Adipose tissue (tissue), 3 donors: ENCODE data around the gene ATP9B. TPM values are rescaled to one million over a fixed set of nuclear protein-coding genes. Genes with fewer than 3 reads are reported as not detected.

Source experiments
- H3K27ac ChIP-seq: one replicate; pipeline ENCODE4 v1.5.1; 2013; ENCODE audit warnings: low read depth, low read length
- WGBS, 3 donors: extraction: QIAGEN DNeasy Blood & Tissue Kit; methylation state at CpG; one replicate each; pipeline ENCODE4 v1.1.7; 2013; 5-methylcytosine and 5-hydroxymethylcytosine counted together
- polyA plus RNA-seq, 3 donors: library from polyadenylated mRNA; stranded (reverse); fragments of 200-250 nt; gene quantifications; one replicate each; pipeline ENCODE4 v1.2.3, GENCODE V29; 2013
- donor health status: healthy with polysubstance abuse.
- donor health status: Bipolar disorder and iron deficiency.
- donor health status: healthy.

ATP9B gene
- polyA plus RNA-seq, 3 donors = 7.3 to 13.5 (median 9.3) TPM

- WGBS, 3 donors = 85 to 92% (median 89%) methylated on average over 32 of the region's 32 CpGs
- no peak overlapping the region for H3K27ac ChIP-seq
Measured at GRCh38 chr18:79401494-79402208, 332.5 kb downstream of the ATP9B start.

- no peak overlapping the region for H3K27ac ChIP-seq
- WGBS, 3 donors = 87 to 93% (median 92%) methylated on average over 16 of the region's 16 CpGs
Measured at GRCh38 chr18:79402209-79402576, 333.0 kb downstream of the ATP9B start.

- no peak overlapping the region for H3K27ac ChIP-seq
- 19 to 31% (median 21%) methylated on average over 27 of the region's 27 CpGs for WGBS, 3 donors
Measured at GRCh38 chr18:79402977-79403722, 334.0 kb downstream of the ATP9B start.

GRCh38 chr18:79403723-79404566 is 334.8 kb downstream of the ATP9B start:
- 59 to 63% (median 60%) methylated on average over 31 of the region's 31 CpGs for WGBS, 3 donors
- no peak overlapping the region for H3K27ac ChIP-seq

- 78 to 84% (median 84%) methylated on average over 12 of the region's 12 CpGs for WGBS, 3 donors
- H3K27ac ChIP-seq = no peak overlapping the region
Measured at GRCh38 chr18:79404567-79404910, 335.3 kb downstream of the ATP9B start.

GRCh38 chr18:79405019-79405780 is 336.0 kb downstream of the ATP9B start:
- H3K27ac ChIP-seq = no peak overlapping the region
- WGBS, 3 donors = 77 to 83% (median 78%) methylated on average over 23 of the region's 23 CpGs

GRCh38 chr18:79405781-79406575 is 336.8 kb downstream of the ATP9B start:
- WGBS, 3 donors = 40 to 65% (median 45%) methylated on average over 27 of the region's 27 CpGs
- no peak overlapping the region for H3K27ac ChIP-seq

GRCh38 chr18:79406708-79407107 is 337.5 kb downstream of the ATP9B start:
- WGBS, 3 donors = 90 to 97% (median 96%) methylated on average over 30 of the region's 30 CpGs
- H3K27ac ChIP-seq = no peak overlapping the region

- 86 to 98% (median 97%) methylated on average over 3 of the region's 3 CpGs for WGBS, 3 donors
- no peak overlapping the region for H3K27ac ChIP-seq
Measured at GRCh38 chr18:79409313-79409712, 340.1 kb downstream of the ATP9B start.

GRCh38 chr18:79410171-79410641 is 341.0 kb downstream of the ATP9B start:
- 95 to 97% (median 97%) methylated on average over 30 of the region's 30 CpGs for WGBS, 3 donors
- no peak overlapping the region for H3K27ac ChIP-seq

- WGBS, 3 donors = 88 to 96% (median 92%) methylated on average over 80 to 84 of the region's 84 CpGs
- no peak overlapping the region for H3K27ac ChIP-seq
Measured at GRCh38 chr18:79410731-79411613, 341.8 kb downstream of the ATP9B start.

- WGBS, 3 donors = 58 to 84% (median 78%) methylated on average over 47 of the region's 47 CpGs
- no peak overlapping the region for H3K27ac ChIP-seq
Measured at GRCh38 chr18:79411614-79412526, 342.7 kb downstream of the ATP9B start.

GRCh38 chr18:79413025-79413424 is 343.8 kb downstream of the ATP9B start:
- no peak overlapping the region for H3K27ac ChIP-seq
- WGBS, 3 donors = 81 to 95% (median 88%) methylated on average over 16 of the region's 16 CpGs

GRCh38 chr18:79413426-79413825 is 344.2 kb downstream of the ATP9B start:
- 87 to 93% (median 92%) methylated on average over 16 of the region's 16 CpGs for WGBS, 3 donors

GRCh38 chr18:79413901-79414300 is 344.7 kb downstream of the ATP9B start:
- 56 to 64% (median 58%) methylated on average over 9 of the region's 9 CpGs for WGBS, 3 donors
- H3K27ac ChIP-seq = no peak overlapping the region

More at GRCh38 chr18:79413426-79413825, 344.2 kb downstream of the ATP9B start:
- H3K27ac ChIP-seq = no peak overlapping the region
